Thymus (tissue), 11 donors: ENCODE results near the gene HIVEP3. TPM values are rescaled to one million over a fixed set of nuclear protein-coding genes. Genes with fewer than 3 reads are reported as not detected.
A peak's percentile ranks its signal among the peaks of the same experiment; 100 is the strongest.

Source experiments
- DNase-seq, 9 donors: peaks; one replicate each; pipeline ENCODE4 v3.0.0-alpha.2; 2013; ENCODE audit warnings: low spot score in 9 of 9, low read depth in 6 of 9, missing footprints in 1 of 9
- H3K27ac ChIP-seq, 2 donors: one replicate each; pipeline ENCODE4 v1.5.1; 2013; ENCODE audit warnings: control low read depth in 1 of 2, low read depth in 1 of 2, low read length in 1 of 2, mild to moderate bottlenecking in 1 of 2, moderate library complexity in 1 of 2
- H3K27me3 ChIP-seq, 2 donors: one replicate each; pipeline ENCODE4 v1.5.1; 2013; ENCODE audit warnings: low read length in 1 of 2; ENCODE audit not compliant: control insufficient read depth in 2 of 2, insufficient read depth in 1 of 2
- H3K36me3 ChIP-seq, 2 donors: one replicate each; pipeline ENCODE4 v1.5.1; 2013; ENCODE audit warnings: low read length in 1 of 2, mild to moderate bottlenecking in 1 of 2, moderate library complexity in 1 of 2; ENCODE audit not compliant: control insufficient read depth in 2 of 2, insufficient read depth in 2 of 2
- H3K4me1 ChIP-seq, 2 donors: one replicate each; pipeline ENCODE4 v1.5.1; 2013; ENCODE audit warnings: low read length in 2 of 2; ENCODE audit not compliant: control insufficient read depth in 2 of 2, insufficient read depth in 2 of 2
- H3K4me3 ChIP-seq, 2 donors: one replicate each; pipeline ENCODE4 v1.5.1; 2013; ENCODE audit warnings: low read length in 2 of 2, control low read depth in 1 of 2, mild to moderate bottlenecking in 1 of 2
- H3K9me3 ChIP-seq, 2 donors: one replicate each; pipeline ENCODE4 v1.5.1; 2013; ENCODE audit warnings: low read length in 1 of 2, mild to moderate bottlenecking in 1 of 2; ENCODE audit not compliant: control insufficient read depth in 2 of 2, insufficient read depth in 1 of 2
- WGBS: extraction: QIAGEN DNeasy Blood & Tissue Kit; methylation state at CpG from one replicate; pipeline ENCODE4 v1.1.7; 2013; 5-methylcytosine and 5-hydroxymethylcytosine counted together
- polyA plus RNA-seq: library from polyadenylated mRNA; stranded (reverse); fragments of 200-250 nt; gene quantifications from one replicate; pipeline ENCODE4 v1.2.3, GENCODE V29; 2013
- total RNA-seq: library from RNA; stranded (reverse); fragments of 120-200 nt; gene quantifications from one replicate; pipeline ENCODE4 v1.2.4, GENCODE V29; 2013
- donor health status: healthy.

Gene HIVEP3
- total and polyA plus RNA-seq, 2 donors, result 6.7 to 12.1 TPM

DNA sequence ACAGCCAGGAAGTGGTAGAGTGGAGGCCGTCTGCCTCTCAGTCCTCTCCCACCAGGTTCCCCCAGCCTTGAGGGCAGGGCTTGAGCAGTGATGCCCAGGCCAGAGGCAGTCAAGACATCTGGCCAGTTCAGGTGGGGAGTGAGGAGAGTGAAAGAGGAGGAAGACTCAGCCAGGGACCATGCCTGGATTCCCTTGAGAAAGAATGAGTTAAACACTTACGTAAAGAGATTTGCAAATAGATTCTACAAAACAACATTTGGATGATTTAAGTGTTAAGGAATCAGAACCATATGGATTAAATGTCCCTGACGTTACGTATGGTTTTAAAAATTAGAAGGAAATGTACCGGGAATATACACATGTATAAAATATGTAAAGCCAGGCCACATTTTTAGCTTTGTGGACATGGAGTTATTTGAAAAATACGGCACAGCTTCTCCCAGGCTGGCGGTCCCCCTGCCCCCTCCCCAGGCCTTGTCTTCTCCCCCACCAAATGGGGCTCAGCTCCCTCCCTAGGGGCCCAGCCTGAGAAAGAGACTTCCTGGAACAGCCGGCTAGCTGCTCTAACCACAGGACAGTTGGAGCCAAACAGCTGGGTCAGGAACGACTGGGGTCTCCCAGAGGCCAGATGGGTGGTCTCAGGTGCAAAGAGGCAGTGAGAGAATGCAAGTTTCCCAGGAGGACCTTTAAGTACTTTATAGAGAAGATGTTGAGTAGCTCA is 245.9 kb downstream of the HIVEP3 start:
- DNase-seq, result no peak
- H3K27ac ChIP-seq, result peak overlapping the region; percentile 94 to 98
- peak overlapping the region in 1 of 2 donors; percentile 0 for H3K4me3 ChIP-seq
- H3K27me3 ChIP-seq, result no peaks in the 10 kb centered on the region
- no peaks in the 10 kb centered on the region for H3K9me3 ChIP-seq
- peaks cover 0 to 3% of the 10 kb centered on the region in 2 donors for H3K36me3 ChIP-seq
- 39% methylated on average over 9 of the region's 9 CpGs for WGBS
- H3K4me1 ChIP-seq, result peaks cover 73 to 100% of the 10 kb centered on the region in 2 donors

DNA sequence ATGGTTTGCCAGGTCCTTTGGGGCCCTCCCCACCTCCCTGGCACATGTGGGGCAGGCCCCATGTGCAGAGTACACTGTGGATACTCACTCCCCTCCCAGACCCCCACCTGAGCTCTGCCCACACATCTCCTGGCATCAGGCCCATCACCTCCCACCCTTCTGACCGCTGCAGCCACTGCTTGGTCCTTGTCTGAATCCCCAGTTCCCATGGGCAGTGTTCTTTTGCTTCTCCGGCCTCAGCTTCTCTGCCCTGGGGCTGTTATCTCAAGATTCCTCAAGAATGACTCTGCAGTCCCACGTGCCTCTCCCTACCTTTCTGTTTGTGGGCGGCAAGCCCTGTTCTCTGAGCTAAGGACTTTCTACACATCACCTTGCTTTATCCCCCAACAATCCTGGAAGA is 246.5 kb downstream of the HIVEP3 start:
- H3K4me3 ChIP-seq, result no peak overlapping the region
- peak overlapping the region; percentile 20 to 98 for H3K27ac ChIP-seq
- H3K27me3 ChIP-seq, result no peaks in the 10 kb centered on the region
- no peaks in the 10 kb centered on the region for H3K9me3 ChIP-seq
- H3K36me3 ChIP-seq, result peaks cover 0 to 3% of the 10 kb centered on the region in 2 donors
- H3K4me1 ChIP-seq, result peaks cover 73 to 100% of the 10 kb centered on the region in 2 donors
- 81% methylated on average over 4 of the region's 4 CpGs for WGBS
- DNase-seq, result no peak

DNA sequence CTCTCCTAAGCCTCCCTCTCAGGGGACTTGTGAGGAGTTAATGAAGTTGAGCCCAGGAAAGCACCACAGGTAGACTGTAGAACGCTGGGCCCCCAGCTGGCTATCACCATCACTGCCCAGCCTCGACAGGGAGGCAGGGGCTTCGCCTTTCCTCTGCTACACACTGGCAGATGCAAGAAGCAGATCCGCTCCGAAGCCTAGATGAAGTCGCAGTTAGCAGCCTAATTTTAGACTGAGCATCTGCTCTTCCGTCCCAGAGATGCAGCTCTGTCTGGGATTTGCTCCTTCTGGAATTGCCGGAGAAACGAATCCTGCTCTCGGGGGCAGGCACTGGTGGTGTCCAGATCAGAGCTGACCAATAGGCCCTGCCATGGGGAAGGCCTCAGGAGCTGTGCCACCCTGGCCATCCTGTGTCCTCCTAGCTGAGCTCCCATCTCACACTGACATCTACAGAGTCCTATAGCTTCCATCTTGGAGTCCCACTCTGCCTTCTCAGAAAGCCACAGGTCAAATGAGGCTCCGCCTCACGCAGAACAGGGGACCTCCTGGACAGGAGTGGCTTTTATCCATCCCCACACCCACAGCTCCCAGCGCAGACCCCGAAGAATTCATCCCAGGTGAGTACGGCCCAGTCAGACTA is 247.5 kb downstream of the HIVEP3 start:
- WGBS, result 98% methylated on average over 15 of the region's 15 CpGs
- DNase-seq, result no peak
- peaks cover 82 to 100% of the 10 kb centered on the region in 2 donors for H3K4me1 ChIP-seq
- no peak overlapping the region for H3K4me3 ChIP-seq
- no peaks in the 10 kb centered on the region for H3K27me3 ChIP-seq
- H3K36me3 ChIP-seq, result peaks cover 0 to 3% of the 10 kb centered on the region in 2 donors
- peak overlapping the region in 1 of 2 donors; percentile 8 for H3K27ac ChIP-seq
- no peaks in the 10 kb centered on the region for H3K9me3 ChIP-seq

DNA sequence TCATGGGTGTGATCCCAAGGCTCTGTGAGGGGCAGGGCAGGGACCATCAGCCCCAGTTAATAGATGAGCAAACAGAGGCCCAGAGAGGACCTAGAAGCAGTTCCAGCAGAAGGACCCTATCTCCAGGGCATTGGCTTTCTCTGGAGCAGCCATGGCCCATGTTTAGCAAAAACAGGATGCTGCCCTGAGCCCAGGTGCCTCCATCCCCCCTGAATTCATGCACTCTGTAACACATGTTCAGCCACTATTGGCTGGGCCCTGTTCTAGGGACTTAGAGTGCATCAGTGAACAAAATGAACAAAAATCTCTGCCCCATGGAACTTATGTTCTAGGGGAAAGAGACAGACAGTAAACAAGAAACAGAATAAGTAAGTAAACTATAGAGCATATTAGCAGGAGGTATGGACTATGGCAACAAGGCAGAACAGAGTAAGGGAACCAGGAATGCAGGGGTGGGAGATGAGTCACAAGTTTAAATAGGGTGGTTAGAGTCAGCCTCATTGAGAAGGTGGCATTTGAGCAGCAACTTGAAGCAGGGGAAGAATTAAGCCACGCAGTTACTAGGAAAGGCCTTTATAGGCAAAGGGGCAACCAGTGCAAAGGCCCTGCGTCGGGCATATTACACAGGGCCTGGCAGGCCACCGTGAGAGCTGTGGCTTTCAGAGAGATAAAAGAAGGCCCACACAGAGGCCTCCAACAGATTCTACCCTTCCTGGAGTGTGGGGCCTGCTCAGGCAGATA is 248.3 kb downstream of the HIVEP3 start:
- Histone ChIP-seq H3K36me3 (peaks cover 0 to 3% of the 10 kb centered on the region in 2 donors), H3K4me3 (no peak overlapping the region), H3K4me1 (peaks cover 86 to 100% of the 10 kb centered on the region in 2 donors), H3K27ac (peak overlapping the region in 1 of 2 donors; percentile 75), H3K9me3 (no peaks in the 10 kb centered on the region), H3K27me3 (no peaks in the 10 kb centered on the region)
- 83% methylated on average over 4 of the region's 4 CpGs for WGBS
- peak in 1 of 9 donors; percentile 65 for DNase-seq

DNA sequence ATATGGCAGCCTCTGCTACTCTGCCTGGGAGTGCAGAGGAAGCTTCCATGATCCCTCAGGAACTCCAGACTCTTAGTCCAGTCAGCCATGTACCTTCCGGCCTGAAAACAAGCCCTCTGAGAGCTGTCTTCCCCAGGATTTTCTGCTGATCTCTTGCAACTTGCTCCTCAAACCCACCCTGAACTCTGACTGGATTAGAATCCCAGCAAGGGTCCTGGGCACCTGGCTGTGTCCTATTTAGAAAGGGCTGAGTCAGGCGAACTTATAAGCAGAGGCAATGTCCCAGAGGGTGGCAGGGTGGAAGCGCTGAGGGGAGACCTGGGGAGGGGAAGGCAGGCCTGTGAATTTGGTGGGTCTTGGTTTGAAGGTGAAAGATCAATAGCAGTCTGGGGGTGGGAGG is 249.8 kb downstream of the HIVEP3 start:
- no peak overlapping the region for H3K27ac ChIP-seq
- 97% methylated on average over 3 of the region's 3 CpGs for WGBS
- no peaks in the 10 kb centered on the region for H3K27me3 ChIP-seq
- no peak for DNase-seq
- H3K9me3 ChIP-seq, result no peaks in the 10 kb centered on the region
- H3K4me1 ChIP-seq, result peaks cover 88 to 100% of the 10 kb centered on the region in 2 donors
- peaks cover 0 to 3% of the 10 kb centered on the region in 2 donors for H3K36me3 ChIP-seq
- no peak overlapping the region for H3K4me3 ChIP-seq

DNA sequence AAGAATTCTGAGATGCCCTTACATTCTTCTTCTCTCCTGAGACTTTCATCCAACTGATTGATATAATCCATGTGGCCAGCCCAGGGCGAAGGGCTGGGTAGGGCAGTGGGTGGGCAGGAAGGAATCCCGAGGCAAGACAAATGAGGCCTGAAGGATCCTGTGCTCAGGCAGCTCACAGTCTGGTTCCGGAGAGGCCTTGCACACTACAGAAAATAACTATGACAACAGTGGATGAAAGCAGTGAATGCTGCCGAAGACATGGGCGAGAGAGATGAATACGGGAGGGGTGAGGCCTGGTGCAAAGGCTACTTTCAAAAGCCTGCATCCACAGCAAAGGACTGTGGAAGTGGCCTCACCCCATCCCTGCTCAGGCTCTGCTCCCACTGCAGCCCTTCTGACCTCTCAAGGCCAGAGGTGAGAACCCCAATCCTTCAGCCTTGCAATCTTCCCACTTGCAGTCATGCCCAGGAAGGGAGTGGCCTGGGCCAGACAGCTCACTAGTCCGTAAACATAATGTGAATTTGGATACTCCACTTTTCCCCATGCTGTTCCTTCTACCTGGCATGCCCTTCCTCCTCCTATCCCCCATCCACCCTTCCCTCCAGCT is 250.6 kb downstream of the HIVEP3 start:
- Histone ChIP-seq H3K4me1 (peaks cover 90 to 100% of the 10 kb centered on the region in 2 donors), H3K36me3 (peaks cover 0 to 3% of the 10 kb centered on the region in 2 donors)

DNA sequence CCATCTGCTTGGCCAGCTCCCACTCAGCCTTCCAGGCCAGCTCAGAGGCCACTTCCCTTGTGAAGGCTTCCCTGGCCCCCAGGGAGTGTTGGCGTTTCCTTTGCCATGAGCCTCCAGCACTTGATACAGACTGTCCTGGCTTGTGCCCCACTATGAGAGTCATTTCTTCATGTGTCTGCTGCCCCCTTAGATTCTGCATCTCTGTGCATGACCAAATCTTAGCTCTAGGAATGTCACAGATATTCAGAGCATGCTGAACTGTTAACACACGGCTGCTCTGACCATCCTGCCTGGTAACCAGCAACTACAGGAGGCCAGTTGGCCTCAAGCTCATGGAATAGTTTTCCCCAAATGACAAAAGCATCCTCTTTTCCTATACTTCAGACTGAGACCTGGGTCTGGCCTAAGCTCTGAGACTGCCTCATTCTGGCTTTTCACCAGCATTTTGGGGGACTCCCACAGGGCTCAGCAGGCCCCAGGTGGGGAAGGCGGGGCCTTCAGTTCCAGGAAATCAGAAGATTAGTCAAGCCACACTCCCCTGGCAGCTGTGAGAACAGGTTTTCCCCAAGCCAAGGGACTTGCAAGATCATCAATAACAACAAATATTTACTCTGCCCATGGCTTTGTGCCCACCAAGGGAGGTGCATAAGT is 251.6 kb downstream of the HIVEP3 start:
- Histone ChIP-seq H3K27me3 (no peaks in the 10 kb centered on the region), H3K36me3 (peaks cover 0 to 3% of the 10 kb centered on the region in 2 donors), H3K4me1 (peaks cover 85 to 95% of the 10 kb centered on the region in 2 donors), H3K9me3 (no peaks in the 10 kb centered on the region), H3K4me3 (no peak overlapping the region), H3K27ac (peak overlapping the region; percentile 38 to 88)
- WGBS, result 59% methylated on average over 3 of the region's 3 CpGs
- peak in 4 of 9 donors; percentile 72 to 88 (median 76) for DNase-seq

More for the DNA sequence above, 250.6 kb downstream of the HIVEP3 start:
- H3K4me3 ChIP-seq, result no peak overlapping the region
- WGBS, result 88% methylated on average over 7 of the region's 7 CpGs
- H3K27me3 ChIP-seq, result no peaks in the 10 kb centered on the region
- no peaks in the 10 kb centered on the region for H3K9me3 ChIP-seq
- no peak for DNase-seq
- H3K27ac ChIP-seq, result peak overlapping the region in 1 of 2 donors; percentile 88

DNA sequence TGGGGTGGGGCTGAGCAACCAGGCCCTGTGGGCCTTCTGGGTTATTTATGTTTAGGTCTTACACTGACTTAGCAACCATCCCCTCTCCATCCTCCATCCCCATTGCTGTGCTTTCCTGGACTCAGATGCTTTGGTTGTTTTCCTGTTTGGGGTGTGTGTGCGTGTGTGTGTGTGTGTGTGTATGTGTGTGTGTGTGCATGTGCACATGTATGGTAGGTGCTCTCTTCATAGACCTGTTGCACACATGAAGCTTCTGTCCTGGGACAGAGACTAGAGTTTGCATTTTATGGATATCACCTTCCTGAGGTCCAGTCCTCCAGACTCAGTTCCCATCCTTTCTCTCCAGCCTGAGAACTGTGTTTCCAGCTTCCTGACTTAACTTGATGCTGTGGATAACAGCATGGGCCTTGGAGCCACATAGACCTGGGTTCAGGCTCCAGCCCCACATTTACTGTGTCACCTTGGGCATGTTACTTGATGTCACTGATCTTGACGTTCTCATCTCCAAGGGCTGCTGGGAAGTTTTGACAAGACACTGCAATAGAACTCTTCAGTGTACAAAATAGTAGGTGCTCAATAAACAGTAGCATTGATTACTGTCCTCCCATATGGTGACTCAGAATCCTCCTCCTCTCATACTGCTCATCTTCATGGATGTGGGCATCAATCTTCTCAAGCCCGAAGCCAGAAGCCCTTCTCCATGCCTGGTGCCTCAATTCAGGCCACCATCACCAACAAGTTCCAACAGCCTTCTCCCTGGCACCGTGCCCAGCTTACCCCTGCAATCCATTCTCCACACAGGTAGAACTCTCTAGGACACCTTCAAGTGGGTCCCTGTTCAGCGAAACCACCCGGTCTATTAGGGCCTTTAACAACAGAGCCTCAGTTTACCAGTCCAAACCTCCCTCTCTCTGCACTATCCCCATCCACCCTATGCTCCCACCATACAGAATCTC is 252.5 kb downstream of the HIVEP3 start:
- peak overlapping the region; percentile 58 to 88 for H3K27ac ChIP-seq
- peaks cover 80 to 88% of the 10 kb centered on the region in 2 donors for H3K4me1 ChIP-seq
- WGBS, result 87% methylated on average over 6 of the region's 6 CpGs
- DNase-seq, result no peak
- H3K9me3 ChIP-seq, result no peaks in the 10 kb centered on the region
- no peak overlapping the region for H3K4me3 ChIP-seq
- H3K27me3 ChIP-seq, result no peaks in the 10 kb centered on the region
- H3K36me3 ChIP-seq, result peaks cover 0 to 3% of the 10 kb centered on the region in 2 donors
